HG02885 (cell line): ENCODE measurements around the gene XAGE2.

Experiments used
- ATAC-seq: cut with Tn5 transposase; IDR thresholded peaks from one replicate; pipeline ENCODE4 v1.9.1; 2021; ENCODE audit warnings: mild to moderate bottlenecking; ENCODE audit not compliant: unreplicated experiment, poor library complexity

XAGE2 gene

DNA sequence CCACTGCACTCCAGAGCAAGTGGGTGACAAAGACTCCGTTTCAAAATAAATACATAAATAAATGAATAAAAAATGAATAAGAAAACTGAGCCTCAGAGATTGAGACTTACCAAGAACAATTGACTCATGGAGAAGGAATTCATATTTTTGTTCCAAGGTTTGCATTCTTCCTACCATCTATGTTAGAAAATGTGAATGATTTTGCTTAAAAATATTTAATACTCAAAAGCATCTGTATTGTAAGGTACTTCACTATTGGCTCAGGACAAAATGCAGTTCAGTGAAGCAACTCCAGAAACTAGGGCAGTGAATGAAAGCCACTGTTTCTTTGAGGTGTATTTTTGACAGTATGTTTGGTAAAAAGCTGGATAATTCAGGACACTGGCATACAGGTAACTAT lies 54.1 kb downstream of the XAGE2 start:
- ATAC-seq, result no peak

DNA sequence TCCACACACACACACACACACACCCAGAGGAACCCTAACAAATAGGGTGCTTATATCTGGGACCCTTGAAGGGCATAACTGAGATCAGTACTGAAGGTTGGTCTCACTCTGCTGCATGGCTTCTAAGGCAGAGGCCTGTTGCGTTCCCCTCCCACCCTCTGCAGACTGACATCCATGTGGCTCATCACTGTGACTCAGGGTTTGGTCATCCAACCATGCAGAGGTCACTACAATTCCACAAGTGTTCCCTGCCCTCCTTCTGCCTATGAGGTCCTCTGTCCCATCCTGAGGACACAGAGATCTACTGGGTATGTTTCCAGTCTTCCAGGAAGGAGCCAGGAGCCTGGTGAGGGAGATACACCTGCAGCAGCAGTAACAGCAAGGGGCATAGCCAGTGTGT lies 55.8 kb downstream of the XAGE2 start:
- ATAC-seq, result no peak
